Immature natural killer cell (primary cell): ENCODE data around the gene SPINT1. TPM values are rescaled to one million over a fixed set of nuclear protein-coding genes. Genes with fewer than 3 reads are reported as not detected.

Experiments
- polyA plus RNA-seq, 3 donors: library from polyadenylated mRNA; unstranded; fragments of 300-500 nt; fragmentation: Illumina TruSeq; gene quantifications; one replicate each; pipeline ENCODE4 v1.2.3, GENCODE V29; 2021

The SPINT1 gene
- polyA plus RNA-seq, 3 donors from 2014 or later, result 0.48 to 3.9 (median 1.8) TPM

Other genes starting within 250 kb of the SPINT1 start
- gene KNL1, start 249.8 kb upstream of the SPINT1 start, polyA plus RNA-seq, result under 1 TPM in 2 of 3 donors, not detected in 1; 0.20 to 0.38 TPM
- 1 to 10 TPM; 2.6 to 7.5 (median 4.7) TPM for gene RAD51, start 148.9 kb upstream of the SPINT1 start, polyA plus RNA-seq
- 100 to 1,000 TPM in 2 of 3 donors, 10 to 100 TPM in 1; 44.6 to 118 (median 110) TPM for gene RMDN3, start 88.8 kb upstream of the SPINT1 start, polyA plus RNA-seq
- gene GCHFR, start 80.0 kb upstream of the SPINT1 start, polyA plus RNA-seq, result 100 to 1,000 TPM; 183 to 303 (median 230) TPM
- gene C15orf62, start 74.1 kb upstream of the SPINT1 start, polyA plus RNA-seq, result under 1 TPM in 2 of 3 donors, not detected in 1; 0.08 to 0.12 TPM
- 10 to 100 TPM; 12.8 to 22.0 (median 20.9) TPM for gene ZFYVE19, start 37.0 kb upstream of the SPINT1 start, polyA plus RNA-seq
- 10 to 100 TPM; 25.6 to 62.8 (median 34.7) TPM for gene DNAJC17, start 36.6 kb upstream of the SPINT1 start, polyA plus RNA-seq
- not detected for gene PPP1R14D, start 15.3 kb upstream of the SPINT1 start, polyA plus RNA-seq
- gene RHOV, start 30.2 kb downstream of the SPINT1 start, polyA plus RNA-seq, result not detected
- 10 to 100 TPM; 20.8 to 36.8 (median 35.3) TPM for gene VPS18, start 50.4 kb downstream of the SPINT1 start, polyA plus RNA-seq
- not detected for gene DLL4, start 85.3 kb downstream of the SPINT1 start, polyA plus RNA-seq
- gene CHAC1, start 109.4 kb downstream of the SPINT1 start, polyA plus RNA-seq, result under 1 TPM in 1 of 3 donors, not detected in 2; 0.77 TPM